ENCODE data around the gene TRIM73.
"Not testable (repeated sequence)": the region's sequence is repeated elsewhere in the genome, so short reads cannot be mapped to it uniquely, and the experiment has no call there.

The TRIM73 gene

DNA sequence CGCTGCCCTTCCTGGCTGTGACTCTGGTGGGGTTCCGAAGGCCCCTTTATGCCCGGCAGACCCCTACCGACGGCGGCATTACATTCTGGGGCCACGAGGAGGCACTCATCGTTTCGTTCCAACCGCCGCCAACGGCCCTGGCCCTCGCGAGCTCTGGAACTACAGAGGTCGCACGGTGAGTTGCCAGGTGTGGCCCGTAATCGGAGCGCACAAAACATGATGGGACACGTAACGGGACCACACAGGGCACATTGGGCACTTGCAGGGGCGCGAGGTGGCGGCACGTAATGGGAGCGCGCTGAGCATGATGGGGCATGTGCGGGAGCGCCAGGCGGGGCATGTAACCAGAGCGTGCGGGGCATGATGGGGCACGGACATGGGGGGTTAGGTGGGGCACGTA lies at the start of gene TRIM73:
TRIM73 (plus strand) TSS at position 301 of the 400 bp plus-strand sequence. CDS start 3,305 bp downstream, outside the sequence.
- DNase-seq (ENCODE audit: low read depth), result not testable (repeated sequence)

DNA sequence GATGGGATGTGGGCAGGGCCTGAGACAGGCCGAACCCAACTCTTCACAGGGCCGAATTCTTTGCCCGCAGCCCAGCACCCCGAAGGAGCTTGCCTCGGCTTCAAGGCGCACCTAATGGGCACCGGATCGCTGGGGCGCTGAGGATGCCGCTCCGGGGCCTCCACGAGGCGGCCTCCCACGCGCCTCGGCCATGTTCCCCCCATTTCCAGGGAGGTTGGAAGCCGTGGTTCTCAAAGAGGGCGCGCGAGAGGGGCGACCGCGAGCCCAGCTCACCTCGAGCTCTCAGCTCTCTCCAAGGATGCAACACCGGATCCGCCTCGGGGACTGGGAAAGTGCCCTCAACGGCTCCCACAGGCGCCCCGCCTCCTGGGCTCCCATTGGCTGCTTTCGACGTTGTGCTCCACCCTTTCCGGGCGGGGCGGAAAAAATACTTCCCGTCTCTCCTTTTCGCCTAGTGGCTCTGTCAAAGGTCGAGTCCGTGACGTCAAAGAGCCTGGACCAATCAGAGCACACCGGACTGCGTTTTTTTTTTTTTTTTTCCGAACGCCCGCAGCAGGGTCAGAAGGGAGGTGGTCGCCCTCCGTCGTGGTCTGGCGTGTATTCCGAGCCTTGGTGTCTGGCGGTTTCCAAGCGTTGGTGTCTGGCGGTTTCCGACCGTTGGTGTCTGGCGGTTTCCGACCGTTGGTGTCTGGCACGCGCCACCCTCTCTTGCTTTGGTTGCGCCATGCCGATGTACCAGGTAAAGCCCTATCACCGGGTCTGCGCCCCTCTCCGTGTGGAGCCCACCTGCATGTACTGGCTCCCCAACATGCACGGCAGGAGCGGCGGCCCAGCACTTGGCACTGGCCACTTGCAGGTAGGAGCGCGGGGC lies 36.5 kb upstream of the TRIM73 start:
- DNase-seq (ENCODE audit: low read depth), result peak; percentile 9

DNA sequence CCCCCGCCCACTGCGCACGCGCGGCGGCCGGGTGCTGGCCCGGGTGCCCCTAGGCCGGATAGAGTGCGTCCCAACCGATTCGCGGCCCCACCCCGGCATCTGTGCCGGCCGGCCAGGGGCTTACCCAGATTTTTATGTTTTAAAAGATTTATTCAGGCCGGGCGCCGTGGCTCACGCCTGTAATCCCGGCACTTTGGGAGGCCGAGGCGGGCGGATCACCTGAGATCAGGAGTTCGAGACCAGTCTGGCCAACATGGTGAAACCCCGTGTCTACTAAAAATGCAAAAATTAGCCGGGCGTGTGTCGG lies 35.9 kb upstream of the TRIM73 start:
- not testable (repeated sequence) for DNase-seq (ENCODE audit: low read depth)

DNA sequence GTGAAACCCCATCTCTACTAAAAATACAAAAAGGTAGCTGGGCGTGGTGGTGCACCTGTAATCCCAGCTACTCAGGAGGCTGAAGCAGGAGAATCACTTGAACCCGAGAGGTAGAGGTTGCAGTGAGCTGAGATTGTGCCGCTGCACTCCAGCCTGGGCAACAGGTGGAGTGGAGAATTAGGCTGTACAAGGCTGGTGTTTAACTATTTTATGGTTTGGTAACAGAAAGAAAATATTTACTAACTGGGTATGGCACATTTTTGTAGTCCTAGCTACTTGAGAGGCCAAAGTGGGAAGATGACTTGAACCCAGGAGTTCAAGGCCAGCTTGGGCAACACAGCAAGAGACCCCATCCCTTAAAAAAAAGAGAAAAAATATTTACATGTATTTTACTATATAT lies 31.4 kb upstream of the TRIM73 start:
- not testable (repeated sequence) for DNase-seq (ENCODE audit: low read depth)

DNA sequence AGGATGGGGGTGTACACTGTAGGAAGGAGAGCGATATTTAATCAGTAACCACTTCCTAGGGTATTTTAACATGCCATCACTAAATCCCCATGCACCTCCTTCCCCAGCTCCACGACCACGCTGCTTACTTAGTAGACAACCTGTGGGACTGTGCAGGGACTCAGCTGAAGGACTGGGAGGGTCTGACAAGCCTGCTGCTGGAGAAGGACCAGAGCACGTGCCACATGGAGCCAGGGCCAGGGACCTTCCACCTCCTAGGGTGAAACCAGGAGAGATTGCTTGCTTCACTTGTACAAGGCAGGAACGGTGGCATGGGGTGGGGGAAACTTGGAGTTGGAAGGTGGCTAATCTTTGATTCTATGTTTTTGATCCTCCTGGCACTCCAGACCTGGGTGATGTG lies 28.8 kb upstream of the TRIM73 start:
- DNase-seq (ENCODE audit: low read depth), result not testable (repeated sequence)

DNA sequence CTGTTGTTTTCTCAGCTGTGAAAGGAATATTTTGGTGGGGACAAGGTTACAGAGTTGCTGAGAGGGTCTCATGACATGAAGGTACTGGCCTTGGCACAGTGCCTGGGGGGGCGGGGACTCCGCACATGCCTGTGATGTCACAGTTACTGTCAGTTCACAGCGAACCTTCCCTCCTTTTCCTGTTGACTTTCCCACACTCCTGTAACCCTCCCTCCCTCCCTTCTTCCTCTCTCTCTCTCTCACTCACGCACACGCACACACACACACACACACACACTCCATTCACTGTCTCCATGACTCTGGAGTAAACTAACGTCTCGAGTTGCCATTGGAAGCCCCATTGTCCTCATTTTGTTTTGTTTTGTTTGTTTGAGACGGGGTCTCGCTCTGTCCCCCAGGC lies 28.1 kb upstream of the TRIM73 start:
- DNase-seq (ENCODE audit: low read depth), result not testable (repeated sequence)

DNA sequence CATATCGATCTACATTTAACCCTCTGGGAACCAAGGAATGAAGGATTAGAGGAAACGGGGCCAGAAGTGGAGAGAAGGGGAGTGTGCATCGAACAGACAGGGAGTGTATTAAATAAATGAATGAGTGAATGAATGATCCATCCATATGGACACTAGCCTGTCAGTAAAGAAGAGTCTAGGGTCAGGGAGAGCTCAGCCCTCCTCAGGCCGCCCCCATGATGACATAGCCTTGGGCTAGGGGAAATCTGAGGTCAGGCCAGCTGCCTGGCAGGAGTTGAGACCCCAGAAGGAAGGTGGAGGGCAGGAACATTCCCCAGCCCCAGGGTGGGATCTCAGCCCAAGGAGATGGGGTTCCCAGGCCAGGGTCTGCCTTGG lies 21.3 kb upstream of the TRIM73 start:
- not testable (repeated sequence) for DNase-seq (ENCODE audit: low read depth)

DNA sequence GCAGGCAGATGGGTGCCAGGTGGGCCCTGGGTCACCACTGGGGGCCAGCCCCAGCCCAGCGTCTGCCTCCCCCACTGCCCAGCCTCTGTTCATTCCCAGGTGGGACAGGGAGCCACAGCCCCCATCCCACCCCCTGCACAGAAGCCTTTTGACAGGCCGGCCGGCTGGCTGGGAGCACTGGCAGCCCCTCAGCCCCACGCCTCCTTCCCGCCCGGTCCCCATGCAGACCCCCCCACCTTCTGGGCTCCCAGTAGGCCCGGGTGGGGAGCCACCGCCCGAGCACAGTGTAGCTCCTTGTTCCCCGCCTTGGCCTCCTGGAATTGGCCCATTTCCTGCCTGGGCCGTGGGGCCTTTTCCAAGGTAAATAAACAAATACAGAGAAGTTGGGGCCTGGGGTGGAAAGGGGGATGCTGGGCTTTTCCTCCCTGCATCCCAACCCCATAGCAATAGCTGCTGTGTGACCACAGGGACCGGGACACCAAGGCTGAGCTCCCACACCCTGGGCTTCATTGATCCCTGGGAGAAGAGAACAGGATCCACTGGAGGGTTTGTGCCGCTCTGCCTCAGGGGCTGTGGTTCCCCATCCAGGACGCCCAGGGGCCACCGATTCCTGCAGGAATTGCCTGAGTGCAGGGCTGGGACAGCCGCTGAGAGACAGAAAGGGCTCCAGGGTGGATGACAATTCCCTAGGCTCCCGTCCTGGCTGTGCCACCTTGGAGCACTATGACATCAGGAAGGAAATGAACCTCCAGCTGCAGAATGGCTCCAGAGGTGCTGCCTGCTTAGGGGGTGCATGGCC lies 20.7 kb upstream of the TRIM73 start:
- DNase-seq (ENCODE audit: low read depth), result not testable (repeated sequence)

DNA sequence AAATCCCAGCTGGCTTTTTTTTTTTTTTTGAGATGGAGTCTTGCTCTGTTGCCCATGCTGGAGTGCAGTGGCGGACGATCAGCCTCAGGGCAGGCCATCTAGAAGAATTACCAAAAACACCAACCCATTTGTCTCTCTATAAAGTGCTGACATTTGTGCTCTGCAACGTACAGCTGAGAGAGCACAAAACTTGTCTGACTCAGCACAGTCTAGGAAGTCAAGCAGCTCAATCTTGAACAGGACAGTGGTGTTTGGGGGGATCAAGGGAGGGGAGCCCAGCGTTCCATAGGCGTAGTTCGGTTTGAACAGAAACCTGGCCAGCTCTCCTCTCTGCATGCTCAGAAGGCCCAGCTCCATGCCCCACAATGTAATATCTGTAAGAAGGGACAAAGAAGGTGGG lies 2.2 kb upstream of the TRIM73 start:
- DNase-seq (ENCODE audit: low read depth), result not testable (repeated sequence)

DNA sequence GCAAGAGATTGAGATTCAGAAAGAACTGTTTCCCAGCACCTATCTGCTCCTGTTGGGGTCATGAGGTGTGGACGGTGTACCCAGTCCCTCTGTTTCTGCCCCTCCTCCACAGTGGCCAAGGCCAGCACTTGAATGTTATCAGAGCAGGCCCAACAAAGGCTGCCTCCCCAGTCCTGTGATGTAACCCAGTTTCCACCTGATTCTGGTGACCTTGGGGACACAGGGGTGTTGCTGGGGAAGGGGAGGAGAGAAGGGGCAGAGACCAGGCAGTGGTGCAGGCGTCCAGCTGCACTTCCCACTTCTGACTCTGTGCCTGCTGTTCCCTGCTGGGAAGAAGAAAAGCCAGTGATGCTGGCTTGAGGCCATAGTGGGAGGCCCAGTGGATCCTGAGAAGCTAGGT lies 2.4 kb downstream of the TRIM73 start:
- not testable (repeated sequence) for DNase-seq (ENCODE audit: low read depth)

DNA sequence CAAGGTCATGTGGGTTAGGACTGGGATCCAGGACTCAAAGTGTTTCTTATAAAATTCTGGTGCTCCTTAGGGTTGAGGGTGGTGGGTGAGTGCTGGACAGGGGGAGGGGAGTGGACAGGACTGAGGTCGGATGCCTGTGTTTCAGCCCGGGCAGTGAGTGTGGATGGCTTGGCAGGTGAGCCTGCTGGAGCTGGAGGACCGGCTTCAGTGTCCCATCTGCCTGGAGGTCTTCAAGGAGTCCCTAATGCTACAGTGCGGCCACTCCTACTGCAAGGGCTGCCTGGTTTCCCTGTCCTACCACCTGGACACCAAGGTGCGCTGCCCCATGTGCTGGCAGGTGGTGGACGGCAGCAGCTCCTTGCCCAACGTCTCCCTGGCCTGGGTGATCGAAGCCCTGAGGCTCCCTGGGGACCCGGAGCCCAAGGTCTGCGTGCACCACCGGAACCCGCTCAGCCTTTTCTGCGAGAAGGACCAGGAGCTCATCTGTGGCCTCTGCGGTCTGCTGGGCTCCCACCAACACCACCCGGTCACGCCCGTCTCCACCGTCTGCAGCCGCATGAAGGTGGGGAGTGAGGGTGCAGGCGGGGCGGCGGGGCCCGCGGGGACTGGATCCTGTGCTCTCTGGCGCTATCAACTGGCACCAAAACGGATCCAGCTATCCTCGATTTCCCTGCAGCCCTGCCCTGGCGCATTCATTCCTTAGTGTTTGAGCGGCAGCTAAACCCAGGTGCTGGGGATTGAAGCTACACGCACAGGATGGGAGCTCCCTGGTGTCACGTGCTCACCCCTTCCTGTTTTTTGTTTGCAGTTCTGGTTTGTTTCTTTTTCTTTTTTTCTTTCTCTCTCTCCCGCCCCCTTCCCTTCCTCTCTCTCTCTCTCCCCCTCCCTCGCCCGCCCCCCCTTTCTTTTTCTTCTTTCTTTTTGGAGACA lies 3.6 kb downstream of the TRIM73 start:
- DNase-seq (ENCODE audit: low read depth), result not testable (repeated sequence)

DNA sequence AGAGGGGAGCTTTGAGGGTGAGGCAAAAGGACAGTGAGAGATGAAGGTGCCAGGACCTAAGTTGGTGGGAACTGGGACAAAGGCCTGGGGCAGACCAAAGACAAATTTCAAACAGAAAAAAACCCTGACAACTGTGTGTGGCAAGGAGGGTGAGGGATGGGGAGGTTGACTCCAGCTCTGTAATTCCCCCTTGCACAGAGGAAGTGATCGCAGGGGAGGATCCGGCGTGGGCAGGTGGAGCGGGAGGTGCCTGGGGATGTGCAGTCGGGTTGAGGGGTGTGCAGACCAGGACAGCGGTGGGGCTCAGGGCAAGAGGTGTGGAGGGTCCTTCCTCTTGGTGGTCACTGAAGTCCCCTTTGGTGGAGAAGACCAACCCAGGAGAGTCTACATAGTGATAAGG lies 5.1 kb downstream of the TRIM73 start:
- DNase-seq (ENCODE audit: low read depth), result not testable (repeated sequence)

DNA sequence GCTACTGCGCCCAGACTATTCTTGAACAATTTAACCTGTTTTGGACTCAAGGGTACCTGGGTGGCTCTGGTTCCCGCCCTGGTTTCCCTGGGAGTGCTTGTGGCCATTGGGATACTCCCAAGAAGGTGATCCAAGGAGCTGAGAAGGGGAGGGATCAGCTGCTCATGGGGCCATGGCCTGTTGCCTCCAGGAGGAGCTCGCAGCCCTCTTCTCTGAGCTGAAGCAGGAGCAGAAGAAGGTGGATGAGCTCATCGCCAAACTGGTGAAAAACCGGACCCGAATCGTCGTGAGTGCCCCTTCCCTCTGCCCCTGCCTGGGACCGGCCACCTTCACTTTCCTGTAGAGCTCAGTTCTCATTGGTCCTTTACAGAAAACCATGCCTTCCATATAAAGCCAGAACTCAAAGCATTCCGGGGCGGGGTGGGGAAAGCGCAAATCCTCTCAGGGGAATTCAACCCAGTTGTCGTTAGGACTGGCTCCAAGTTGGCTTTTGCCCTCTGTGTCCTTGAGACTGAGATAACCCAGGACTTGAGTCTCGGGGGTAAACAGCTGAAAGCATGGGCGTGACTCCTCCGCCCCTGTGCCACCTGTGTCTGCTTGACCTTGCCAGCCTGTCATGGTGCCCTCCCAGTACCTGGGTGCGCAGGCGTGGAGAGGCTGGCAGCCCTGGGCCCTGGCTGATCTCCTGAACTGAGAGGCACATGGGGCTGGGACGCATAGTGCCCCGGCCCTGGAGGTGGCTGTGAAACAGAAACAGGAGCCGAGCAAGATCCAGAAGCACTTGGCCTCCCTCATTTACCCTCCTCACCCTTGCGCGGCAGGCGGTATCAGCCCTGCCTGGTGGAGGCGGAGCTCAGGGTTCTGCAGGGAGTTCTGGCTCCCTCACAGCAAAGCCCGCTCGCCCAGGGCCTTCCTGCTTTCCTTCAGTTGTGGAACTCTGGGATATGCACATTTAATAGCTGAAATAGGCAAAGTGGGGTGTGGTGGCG lies 8.3 kb downstream of the TRIM73 start:
- not testable (repeated sequence) for DNase-seq (ENCODE audit: low read depth)

DNA sequence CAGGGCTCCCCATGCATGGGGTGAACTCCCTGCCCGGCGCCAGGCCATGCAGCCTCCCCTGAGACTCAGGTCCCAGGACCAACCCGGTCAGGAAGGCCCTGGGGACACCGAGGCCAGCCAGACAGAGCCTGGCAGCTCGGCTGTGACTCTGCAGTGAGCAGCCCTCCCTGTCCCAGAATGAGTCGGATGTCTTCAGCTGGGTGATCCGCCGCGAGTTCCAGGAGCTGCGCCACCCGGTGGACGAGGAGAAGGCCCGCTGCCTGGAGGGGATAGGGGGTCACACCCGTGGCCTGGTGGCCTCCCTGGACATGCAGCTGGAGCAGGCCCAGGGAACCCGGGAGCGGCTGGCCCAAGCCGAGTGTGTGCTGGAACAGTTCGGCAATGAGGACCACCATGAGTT lies 9.2 kb downstream of the TRIM73 start:
- not testable (repeated sequence) for DNase-seq (ENCODE audit: low read depth)

DNA sequence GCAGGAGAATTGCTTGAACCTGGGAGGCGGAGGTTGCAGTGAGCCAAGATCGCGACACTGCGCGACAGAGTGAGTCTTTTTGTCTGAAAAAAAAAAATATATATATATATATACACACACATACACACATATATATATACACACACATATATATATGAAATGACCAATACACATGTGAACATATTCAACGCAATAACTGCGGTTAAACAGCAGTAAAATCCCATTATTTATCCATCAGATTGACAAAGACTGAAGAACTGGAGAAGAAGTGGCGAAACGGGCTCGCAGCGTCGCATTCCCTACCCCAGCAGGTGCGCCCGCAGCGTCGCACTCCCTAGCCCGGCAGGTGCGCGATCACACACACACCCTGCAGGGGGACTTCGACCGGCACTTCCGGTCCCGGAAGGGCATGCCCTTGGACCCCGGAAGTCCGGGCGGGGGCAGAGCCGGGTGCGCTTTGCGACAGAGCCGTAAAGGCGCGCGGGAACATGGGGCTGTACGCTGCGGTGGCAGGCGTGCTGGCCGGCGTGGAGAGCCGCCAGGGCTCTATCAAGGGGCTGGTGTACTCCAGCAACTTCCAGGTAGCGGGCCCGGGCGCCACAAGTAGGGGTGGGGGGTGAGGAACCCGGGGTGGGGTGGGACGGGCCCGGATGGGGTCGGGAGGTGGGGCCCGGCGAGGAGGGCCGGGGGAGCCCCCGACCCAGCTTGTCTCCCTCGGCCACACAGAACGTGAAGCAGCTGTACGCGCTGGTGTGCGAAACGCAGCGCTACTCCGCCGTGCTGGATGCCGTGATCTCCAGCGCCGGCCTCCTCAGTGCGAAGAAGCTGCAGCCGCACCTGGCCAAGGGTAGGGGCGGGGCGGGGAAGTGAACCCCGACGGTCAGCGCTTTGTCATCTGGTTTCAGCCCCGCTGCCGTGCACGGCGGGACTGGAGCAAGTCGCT lies 14.7 kb downstream of the TRIM73 start:
- DNase-seq (ENCODE audit: low read depth), result not testable (repeated sequence)

DNA sequence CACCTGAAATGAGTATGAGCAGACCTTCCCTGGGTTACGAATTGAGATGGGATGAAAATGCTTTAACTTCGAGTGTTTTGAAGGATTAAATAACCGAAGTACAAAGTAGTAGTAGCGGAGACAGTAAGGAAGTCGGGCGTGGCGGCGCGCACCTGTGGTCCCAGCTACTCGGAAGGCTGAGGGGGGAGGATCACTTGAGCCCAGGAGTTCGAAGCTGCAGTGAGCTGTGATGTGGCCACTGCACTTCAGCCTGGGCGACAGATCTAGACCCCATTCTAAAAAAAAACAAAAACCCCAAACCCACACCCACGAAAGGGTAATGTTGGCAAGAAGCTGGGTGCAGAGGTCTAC lies 15.4 kb downstream of the TRIM73 start:
- not testable (repeated sequence) for DNase-seq (ENCODE audit: low read depth)

DNA sequence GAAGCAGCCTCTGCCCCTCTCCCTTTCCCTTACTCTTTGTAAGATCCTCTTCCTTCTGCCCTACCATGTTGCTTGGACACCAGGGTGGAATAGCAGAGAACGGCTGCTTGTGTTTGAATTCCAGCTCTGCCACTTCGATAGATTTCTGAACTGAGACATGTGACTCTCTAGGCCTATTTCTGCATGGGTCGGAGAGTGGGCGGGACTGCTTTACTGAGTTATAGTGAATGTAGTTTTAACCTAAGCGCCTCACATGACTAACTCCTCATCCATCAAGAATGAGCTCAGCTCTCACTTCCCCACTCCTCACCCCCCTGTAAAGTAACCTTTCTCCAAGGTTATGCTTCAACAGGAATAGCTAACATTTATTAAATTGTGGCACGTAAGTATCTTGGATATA lies 18.8 kb downstream of the TRIM73 start:
- DNase-seq (ENCODE audit: low read depth), result not testable (repeated sequence)

DNA sequence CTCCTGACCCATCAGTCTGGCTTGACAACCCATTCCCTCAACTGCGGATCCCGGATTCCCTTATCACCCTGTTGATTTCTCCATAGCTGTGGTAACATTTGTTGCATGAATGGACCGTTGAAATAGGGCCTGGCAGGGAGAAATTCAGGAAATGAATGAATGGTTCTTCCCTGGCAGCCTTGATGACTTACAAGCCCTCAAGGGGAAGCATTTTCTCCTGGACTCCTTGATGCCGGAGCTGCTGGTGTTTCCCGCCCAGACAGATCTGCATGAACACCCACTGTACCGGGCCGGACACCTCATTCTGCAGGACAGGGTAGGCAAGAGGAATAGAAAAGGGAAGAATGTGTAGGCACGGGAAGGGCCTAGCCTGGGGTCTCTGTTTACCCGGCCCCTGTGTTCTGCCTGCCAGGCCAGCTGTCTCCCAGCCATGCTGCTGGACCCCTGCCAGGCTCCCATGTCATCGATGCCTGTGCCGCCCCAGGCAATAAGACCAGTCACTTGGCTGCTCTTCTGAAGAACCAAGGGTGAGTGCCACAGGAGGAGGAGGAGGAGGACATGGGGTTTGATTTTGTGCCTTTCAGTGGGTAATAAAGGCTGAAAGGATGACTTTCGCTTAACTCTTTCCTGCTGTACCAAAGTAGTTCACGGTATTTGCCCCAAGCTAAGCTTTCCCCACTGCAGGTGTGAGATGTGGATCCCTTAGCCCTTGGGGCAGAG lies 19.4 kb downstream of the TRIM73 start:
- DNase-seq (ENCODE audit: low read depth), result not testable (repeated sequence)

DNA sequence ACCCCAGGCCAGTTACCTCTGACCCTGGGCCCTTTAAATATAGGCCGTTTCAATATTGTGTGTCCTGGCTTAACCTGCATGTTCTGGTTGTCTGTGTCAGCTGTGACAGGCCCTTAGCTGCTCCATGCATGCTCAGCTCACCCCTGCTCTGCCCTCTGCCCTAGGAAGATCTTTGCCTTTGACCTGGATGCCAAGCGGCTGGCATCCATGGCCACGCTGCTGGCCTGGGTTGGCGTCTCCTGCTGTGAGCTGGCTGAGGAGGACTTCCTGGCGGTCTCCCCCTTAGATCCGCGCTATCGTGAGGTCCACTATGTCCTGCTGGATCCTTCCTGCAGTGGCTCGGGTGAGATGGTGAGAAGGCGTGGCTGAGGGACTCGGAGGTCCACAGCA lies 20.0 kb downstream of the TRIM73 start:
- not testable (repeated sequence) for DNase-seq (ENCODE audit: low read depth)

Measured in activated T-cell treated with anti-CD3 and anti-CD28 coated beads for 1 hour (primary cell).